ENCODE measurements around the gene TRIP10. TPM values are rescaled to one million over a fixed set of nuclear protein-coding genes. Genes with fewer than 3 reads are reported as not detected.

TRIP10 gene
- total and polyA plus RNA-seq, 2 of the 13 experiments (the other 11 are each of a cell fraction or from before 2014, with no cell fraction given), result 32.5 to 33.2 TPM

GRCh38 chr19:6769006-6769619 is 29.6 kb downstream of the TRIP10 start (continued):
- TF ChIP-seq CTCF (CRISPR knock-in tag; IDR thresholded peaks at IDR 0.05) (peak; percentile 61), ZBTB10 (CRISPR knock-in tag; IDR thresholded peaks at IDR 0.05; ENCODE audit: borderline replicate concordance) (no peak), ZNF629 (CRISPR knock-in tag; conservative IDR thresholded peaks at IDR 0.05) (peak; percentile 70), SMC3 (IDR thresholded peaks at IDR 0.05; ENCODE audit: low read length) (peak; percentile 55; the same call in 1 of the 2 replicates), RAD21 (CRISPR knock-in tag; IDR thresholded peaks at IDR 0.05) (peak; percentile 64; the same call in 1 of the 2 replicates), ZSCAN21 (CRISPR knock-in tag; IDR thresholded peaks at IDR 0.05; ENCODE audit: borderline replicate concordance) (no peak), RNF219 (CRISPR knock-in tag; IDR thresholded peaks at IDR 0.05) (no peak), BCL6 (CRISPR knock-in tag; IDR thresholded peaks at IDR 0.05) (no peak), PRDM10 (CRISPR knock-in tag; IDR thresholded peaks at IDR 0.05; ENCODE audit: low read depth) (peak; percentile 83; the same call in 1 of the 2 replicates), ZXDC (CRISPR knock-in tag; IDR thresholded peaks at IDR 0.05) (no peak), ZSCAN22 (CRISPR knock-in tag; IDR thresholded peaks at IDR 0.05) (peak; percentile 93)

All from HepG2 (cell line).